HepG2 (cell line): ENCODE data around the gene ARG1. TPM values are rescaled to one million over a fixed set of nuclear protein-coding genes. Genes with fewer than 3 reads are reported as not detected.

Experiments
- ATF7 ChIP-seq, 2 experiments: fragments of 450-650 bp in 1 of 2; sonication (generic) in 1 of 2; formaldehyde crosslinking in 1 of 2; IDR thresholded peaks; 2 replicates each; pipeline versions ENCODE4 v1.4.0 to v1.6.1; 2016 to 2020; ENCODE audit warnings: antibody characterized with exemption in 1 of 2, mild to moderate bottlenecking in 1 of 2, missing genetic modification reagents in 1 of 2
- EEA1 ChIP-seq: sonication (generic); formaldehyde crosslinking; IDR thresholded peaks from 2 replicates; pipeline ENCODE4 v1.5.1; 2020; ENCODE audit warnings: mild to moderate bottlenecking, missing genetic modification reagents, borderline replicate concordance
- ELF1 ChIP-seq: sonication (generic); formaldehyde crosslinking; IDR thresholded peaks from 2 replicates; pipeline ENCODE4 v1.4.0; 2020; ENCODE audit warnings: missing genetic modification reagents
- EP300 ChIP-seq, 3 experiments: sonication (generic) in 1 of 3; formaldehyde crosslinking in 1 of 3; IDR thresholded peaks; 2 replicates each; pipeline versions ENCODE4 v1.5.1 to v1.6.1; 2011 to 2020; ENCODE audit warnings: low read depth in 2 of 3, low read length in 2 of 3, borderline replicate concordance in 1 of 3, improper control_type of control experiment in 1 of 3, mild to moderate bottlenecking in 1 of 3, missing genetic modification reagents in 1 of 3, moderate library complexity in 1 of 3
- FOXK2 ChIP-seq: fragments of 450-650 bp; IDR thresholded peaks from 2 replicates; pipeline ENCODE4 v1.6.1; 2016
- HDAC2 ChIP-seq: sonication (generic); formaldehyde crosslinking; IDR thresholded peaks from 2 replicates; pipeline ENCODE4 v1.4.0; 2020; ENCODE audit warnings: missing genetic modification reagents
- IRF9 ChIP-seq: sonication (generic); formaldehyde crosslinking; IDR thresholded peaks from 2 replicates; pipeline ENCODE4 v1.8.0; 2022; ENCODE audit warnings: missing genetic modification reagents, mild to moderate bottlenecking, borderline replicate concordance
- KAT8 ChIP-seq: IDR thresholded peaks from 2 replicates; pipeline ENCODE4 v1.6.1; 2016; ENCODE audit warnings: missing genetic modification reagents, missing compliant biosample characterization
- KLF11 ChIP-seq: IDR thresholded peaks from 2 replicates; pipeline ENCODE4 v1.6.1; 2016; ENCODE audit warnings: missing compliant biosample characterization
- PAXIP1 ChIP-seq: sonication (generic); formaldehyde crosslinking; conservative IDR thresholded peaks from 2 replicates; pipeline ENCODE4 v1.4.0; 2020; ENCODE audit warnings: mild to moderate bottlenecking, missing genetic modification reagents, moderate library complexity
- PCBP2 ChIP-seq: fragments of 200-400 bp; formaldehyde crosslinking; optimal IDR thresholded peaks from 2 replicates; pipeline ENCODE3; 2018; ENCODE audit warnings: low read length, low read depth; ENCODE audit not compliant: poor library complexity, severe bottlenecking
- THAP8 ChIP-seq: sonication (generic); formaldehyde crosslinking; IDR thresholded peaks from 2 replicates; pipeline ENCODE4 v1.5.1; 2020; ENCODE audit warnings: missing genetic modification reagents, mild to moderate bottlenecking, borderline replicate concordance
- ZGPAT ChIP-seq: IDR thresholded peaks from 2 replicates; pipeline ENCODE4 v1.6.1; 2016; ENCODE audit warnings: mild to moderate bottlenecking
- ZMYM4 ChIP-seq: sonication (generic); formaldehyde crosslinking; IDR thresholded peaks from 2 replicates; pipeline ENCODE4 v1.8.1; 2023; ENCODE audit warnings: mild to moderate bottlenecking, missing genetic modification reagents
- ZNF124 ChIP-seq: sonication (generic); formaldehyde crosslinking; IDR thresholded peaks from 2 replicates; pipeline ENCODE4 v1.4.0; 2020; ENCODE audit warnings: missing genetic modification reagents
- ZNF224 ChIP-seq: sonication (generic); formaldehyde crosslinking; IDR thresholded peaks from 2 replicates; pipeline ENCODE4 v1.5.0; 2020; ENCODE audit warnings: mild to moderate bottlenecking, missing genetic modification reagents
- ZNF546 ChIP-seq: sonication (generic); formaldehyde crosslinking; conservative IDR thresholded peaks from 2 replicates; pipeline ENCODE4 v1.8.1; 2023; ENCODE audit warnings: mild to moderate bottlenecking, missing genetic modification reagents
- ZNF589 ChIP-seq: sonication (generic); formaldehyde crosslinking; conservative IDR thresholded peaks from 2 replicates; pipeline ENCODE4 v1.8.0; 2022; ENCODE audit warnings: mild to moderate bottlenecking, moderate library complexity, missing genetic modification reagents
- ZNF629 ChIP-seq: sonication (generic); formaldehyde crosslinking; conservative IDR thresholded peaks from 2 replicates; pipeline ENCODE4 v1.5.0; 2020; ENCODE audit warnings: missing genetic modification reagents
- ZNF770 ChIP-seq: sonication (generic); formaldehyde crosslinking; IDR thresholded peaks from 2 replicates; pipeline ENCODE4 v1.5.0; 2020; ENCODE audit warnings: mild to moderate bottlenecking, missing genetic modification reagents
- ZNF780A ChIP-seq: sonication (generic); formaldehyde crosslinking; IDR thresholded peaks from 2 replicates; pipeline ENCODE4 v1.8.0; 2022; ENCODE audit warnings: mild to moderate bottlenecking, missing genetic modification reagents, moderate library complexity
- polyA plus RNA-seq, 8 experiments: library from polyadenylated mRNA; depleted of rRNA in 3 of 8; stranded (reverse) in 7 of 8; unstranded in 1 of 8; fragments of >200 nt; fragmentation: Illumina TruSeq in 4 of 8; extraction: Trizol in 4 of 8; gene quantifications; 2 replicates each; pipeline versions ENCODE4 v1.2.1 to v1.2.3, GENCODE V29; 2011 to 2016; ENCODE audit warnings: low read depth in 4 of 8, missing spikeins in 1 of 8, mixed read lengths in 1 of 8; ENCODE audit not compliant: insufficient read depth in 1 of 8
- total RNA-seq, 5 experiments: library from RNA; depleted of rRNA; stranded (reverse); fragments of >200 nt; fragmentation: Illumina TruSeq; extraction: Trizol; gene quantifications; 2 replicates each; pipeline ENCODE4 v1.2.3, GENCODE V29; 2016; ENCODE audit warnings: low read depth in 1 of 5

Gene ARG1
- total and polyA plus RNA-seq, 2 of the 13 experiments (the other 11 are each of a cell fraction or from before 2014, with no cell fraction given), result 2.2 to 11.2 TPM

GRCh38 chr6:131574133-131574532 is 1.1 kb downstream of the ARG1 start (continued):
- no peak for TF ChIP-seq ATF7 (IDR thresholded peaks at IDR 0.05)
- TF ChIP-seq ATF7 (CRISPR knock-in tag; IDR thresholded peaks at IDR 0.05), result no peak
- TF ChIP-seq ZNF124 (CRISPR knock-in tag), result 0 out of 2 replicates have a peak, but pooled peaks have one; percentile 70
- 0 out of 2 replicates have a peak, but pooled peaks have one; percentile 19 for TF ChIP-seq KLF11 (CRISPR knock-in tag)
- TF ChIP-seq THAP8, result no peak
- no peak for TF ChIP-seq FOXK2
- TF ChIP-seq IRF9 (CRISPR knock-in tag), result no peak
- peak; percentile 90 for TF ChIP-seq ZNF770
- TF ChIP-seq ZNF546, result 0 out of 2 replicates have a peak, but pooled peaks have one; percentile 5
- no peak for TF ChIP-seq ZNF589 (CRISPR knock-in tag)
- TF ChIP-seq ZGPAT, result peak; percentile 64; the same call in 1 of the 2 replicates
- no peak for TF ChIP-seq EEA1 (CRISPR knock-in tag)
- peak; percentile 88 for TF ChIP-seq ZMYM4 (CRISPR knock-in tag)
- no peak for TF ChIP-seq ZNF780A (CRISPR knock-in tag)
- peak; percentile 99 for TF ChIP-seq PAXIP1
- peak in 1 of 2 experiments; percentile 92; a peak in 2 of 4 replicates for TF ChIP-seq EP300 (IDR thresholded peaks at IDR 0.05; ENCODE audit: low read depth in 2 of 2, low read length in 2 of 2)
- TF ChIP-seq EP300 (CRISPR knock-in tag; IDR thresholded peaks at IDR 0.05; ENCODE audit: borderline replicate concordance), result no peak
- 0 out of 2 replicates have a peak, but pooled peaks have one; percentile 36 for TF ChIP-seq ZNF629
- TF ChIP-seq HDAC2 (CRISPR knock-in tag), result peak; percentile 82
- no peak for TF ChIP-seq ZNF224 (CRISPR knock-in tag)
- 0 out of 2 replicates have a peak, but pooled peaks have one; percentile 19 for TF ChIP-seq KAT8 (CRISPR knock-in tag)
- TF ChIP-seq ELF1, result no peak
- TF ChIP-seq PCBP2, result no peak
